HG03565 (cell line): ENCODE data around the gene CMTM4.
"Not testable (repeated sequence)": the region's sequence is repeated elsewhere in the genome, so short reads cannot be mapped to it uniquely, and the experiment has no call there.

ENCODE experiments used
- ATAC-seq: cut with Tn5 transposase; IDR thresholded peaks from one replicate; pipeline ENCODE4 v1.9.1; 2021; ENCODE audit warnings: mild to moderate bottlenecking, moderate library complexity; ENCODE audit not compliant: unreplicated experiment

Gene CMTM4

GRCh38 chr16:66649167-66649566 lies 47.4 kb downstream of the CMTM4 start:
- no peak for ATAC-seq

- no peak for ATAC-seq
These were observed 48.7 kb downstream of the CMTM4 start for GRCh38 chr16:66647866-66648265.

- ATAC-seq: no peak
These were observed 55.2 kb downstream of the CMTM4 start for GRCh38 chr16:66641387-66641786.

DNA sequence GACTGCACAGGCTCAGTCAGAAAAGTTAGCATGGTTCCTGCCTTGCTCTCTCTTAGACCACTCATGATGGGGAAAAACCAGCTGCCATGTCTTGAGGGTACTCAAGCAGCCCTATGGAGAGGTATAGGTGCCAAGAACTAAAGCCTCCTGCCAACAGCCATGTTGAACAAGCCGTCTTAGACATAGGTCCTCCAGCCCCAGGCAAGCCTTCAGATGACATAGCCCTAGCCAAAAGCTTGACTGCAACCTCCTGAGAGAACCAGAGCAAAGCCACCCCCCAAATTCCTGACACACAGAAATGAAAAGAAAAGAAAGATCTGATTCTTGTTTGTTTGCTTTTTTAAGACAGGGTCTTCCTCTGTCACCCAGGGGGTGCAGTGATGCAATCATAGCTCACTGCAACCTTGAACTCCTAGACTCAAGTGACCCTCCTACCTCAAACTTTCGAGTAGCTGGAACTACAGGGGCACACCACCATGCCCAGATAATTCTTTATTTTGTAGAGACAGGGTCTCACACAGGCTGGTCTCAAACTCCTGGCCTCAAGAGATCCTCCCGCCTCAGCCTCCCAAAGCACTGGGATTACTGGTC lies 55.7 kb downstream of the CMTM4 start:
- no peak for ATAC-seq

GRCh38 chr16:66639091-66639885 lies 57.3 kb downstream of the CMTM4 start:
- no peak for ATAC-seq

DNA sequence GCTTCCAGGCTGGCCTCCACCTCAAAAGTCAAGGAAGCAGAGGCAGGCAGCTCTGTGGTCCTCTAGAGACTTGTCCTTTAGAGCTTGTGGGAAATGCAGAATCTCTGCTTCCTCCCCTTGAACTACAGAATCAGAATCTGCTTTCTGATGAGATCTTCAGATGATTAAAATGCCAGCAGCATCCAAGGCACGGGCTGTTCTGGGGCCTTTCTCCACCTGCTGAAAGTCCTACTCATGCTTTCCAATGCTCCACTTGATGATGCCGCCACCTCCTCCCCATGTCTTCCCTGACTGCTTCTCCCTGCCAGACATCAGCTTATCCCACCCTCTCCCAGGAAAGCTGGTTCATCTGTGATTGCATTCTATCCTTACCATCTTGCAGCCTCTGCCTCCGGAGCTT lies 58.7 kb downstream of the CMTM4 start:
- no peak for ATAC-seq

- ATAC-seq: no peak
These were observed 60.3 kb downstream of the CMTM4 start for GRCh38 chr16:66636199-66636598.

- ATAC-seq: no peak
These were observed 61.1 kb downstream of the CMTM4 start for GRCh38 chr16:66635406-66635805.

- ATAC-seq: no peak
These were observed 61.9 kb downstream of the CMTM4 start for GRCh38 chr16:66634527-66635196.

DNA sequence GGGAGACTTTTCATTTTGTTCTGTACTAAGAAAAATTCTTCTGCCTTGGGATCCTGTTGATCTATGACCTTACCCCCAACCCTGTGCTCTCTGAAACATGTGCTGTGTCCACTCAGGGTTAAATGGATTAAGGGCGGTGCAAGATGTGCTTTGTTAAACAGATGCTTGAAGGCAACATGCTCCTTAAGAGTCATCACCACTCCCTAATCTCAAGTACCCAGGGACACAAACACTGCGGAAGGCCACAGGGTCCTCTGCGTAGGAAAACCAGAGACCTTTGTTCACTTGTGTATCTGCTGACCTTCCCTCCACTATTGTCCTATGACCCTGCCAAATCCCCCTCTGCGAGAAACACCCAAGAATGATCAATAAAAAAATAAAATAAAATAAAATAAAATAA lies 65.0 kb downstream of the CMTM4 start:
- not testable (repeated sequence) for ATAC-seq

GRCh38 chr16:66630561-66631260 lies 65.8 kb downstream of the CMTM4 start:
- not testable (repeated sequence) for ATAC-seq

GRCh38 chr16:66629856-66630255 lies 66.7 kb downstream of the CMTM4 start:
- no peak for ATAC-seq

- not testable (repeated sequence) for ATAC-seq
These were observed 68.7 kb downstream of the CMTM4 start for GRCh38 chr16:66627611-66628378.

DNA sequence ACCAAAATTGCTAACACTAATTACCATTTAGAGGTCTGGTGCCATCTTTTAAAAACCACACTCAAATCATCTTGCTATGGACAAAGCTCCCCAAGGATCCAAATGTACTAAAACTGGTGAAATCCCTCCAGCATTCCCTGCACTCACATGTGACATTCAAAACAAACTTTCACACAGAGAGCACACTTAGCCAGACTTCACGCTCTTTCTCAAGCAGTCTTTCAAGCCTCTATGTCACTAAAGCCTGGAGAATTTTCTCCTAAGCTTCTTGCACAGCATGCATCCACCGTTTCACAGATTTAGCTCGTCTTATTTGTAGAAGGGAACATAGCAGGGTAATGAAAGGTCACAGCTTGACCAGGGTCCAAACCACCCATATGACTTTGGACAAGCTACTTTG lies 72.8 kb downstream of the CMTM4 start:
- ATAC-seq: no peak

DNA sequence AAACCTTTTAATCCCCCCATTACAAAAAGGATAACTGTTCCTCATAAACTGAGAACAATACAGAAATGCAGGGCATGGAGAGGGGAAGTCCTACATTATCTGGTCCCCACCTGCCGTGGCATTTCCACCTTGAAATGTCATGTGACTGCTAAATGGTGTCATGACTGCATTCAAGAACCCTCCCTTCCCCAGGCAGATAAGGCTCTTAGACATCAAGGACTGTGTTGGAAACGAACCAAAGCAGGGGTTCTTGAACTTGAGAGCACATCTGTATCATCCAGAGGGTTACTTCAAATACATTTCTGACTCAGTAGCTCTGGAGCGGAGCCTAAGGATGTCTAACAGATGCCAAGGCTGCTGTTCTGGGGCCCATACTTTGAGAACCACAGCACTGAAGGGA lies 73.7 kb downstream of the CMTM4 start:
- no peak for ATAC-seq

DNA sequence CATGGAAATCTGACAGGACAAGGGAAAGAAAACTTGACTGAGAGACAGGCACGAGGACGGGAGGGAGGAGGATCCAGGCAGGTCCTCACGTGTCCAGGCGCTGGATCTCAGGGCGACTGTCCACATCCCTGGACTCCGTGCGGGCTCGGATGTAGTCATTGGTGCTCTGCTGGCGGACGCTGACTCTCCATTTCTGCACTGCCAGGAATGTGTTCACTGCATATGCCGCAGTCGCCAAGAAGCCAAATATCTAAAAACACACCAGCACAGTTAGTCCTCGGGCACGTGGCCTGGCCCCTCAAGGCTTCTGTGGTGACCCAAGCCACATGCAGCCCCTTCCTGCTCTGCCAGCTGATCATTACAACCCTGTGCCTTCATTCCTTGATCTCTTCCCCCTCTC lies 74.6 kb downstream of the CMTM4 start:
- ATAC-seq: no peak

DNA sequence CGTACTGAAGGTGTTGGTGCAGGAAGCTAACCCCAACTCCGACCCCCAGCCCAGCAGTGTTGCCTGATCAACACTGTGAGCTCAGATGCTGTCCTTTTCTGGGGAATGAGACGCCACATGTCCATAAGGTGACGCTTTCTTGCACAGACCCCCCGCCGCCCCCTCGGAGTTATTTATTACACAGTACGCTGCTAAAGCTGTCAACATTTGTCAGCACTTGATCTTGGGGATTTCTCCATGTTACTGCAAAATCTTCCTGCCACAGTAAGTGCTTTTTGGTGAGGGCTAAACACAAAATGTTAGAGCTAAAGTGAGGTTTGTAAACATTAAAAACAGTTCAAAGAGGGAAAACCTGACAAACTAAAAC lies 76.1 kb downstream of the CMTM4 start:
- ATAC-seq: no peak

GRCh38 chr16:66619534-66620428 lies 76.8 kb downstream of the CMTM4 start:
- ATAC-seq: no peak

DNA sequence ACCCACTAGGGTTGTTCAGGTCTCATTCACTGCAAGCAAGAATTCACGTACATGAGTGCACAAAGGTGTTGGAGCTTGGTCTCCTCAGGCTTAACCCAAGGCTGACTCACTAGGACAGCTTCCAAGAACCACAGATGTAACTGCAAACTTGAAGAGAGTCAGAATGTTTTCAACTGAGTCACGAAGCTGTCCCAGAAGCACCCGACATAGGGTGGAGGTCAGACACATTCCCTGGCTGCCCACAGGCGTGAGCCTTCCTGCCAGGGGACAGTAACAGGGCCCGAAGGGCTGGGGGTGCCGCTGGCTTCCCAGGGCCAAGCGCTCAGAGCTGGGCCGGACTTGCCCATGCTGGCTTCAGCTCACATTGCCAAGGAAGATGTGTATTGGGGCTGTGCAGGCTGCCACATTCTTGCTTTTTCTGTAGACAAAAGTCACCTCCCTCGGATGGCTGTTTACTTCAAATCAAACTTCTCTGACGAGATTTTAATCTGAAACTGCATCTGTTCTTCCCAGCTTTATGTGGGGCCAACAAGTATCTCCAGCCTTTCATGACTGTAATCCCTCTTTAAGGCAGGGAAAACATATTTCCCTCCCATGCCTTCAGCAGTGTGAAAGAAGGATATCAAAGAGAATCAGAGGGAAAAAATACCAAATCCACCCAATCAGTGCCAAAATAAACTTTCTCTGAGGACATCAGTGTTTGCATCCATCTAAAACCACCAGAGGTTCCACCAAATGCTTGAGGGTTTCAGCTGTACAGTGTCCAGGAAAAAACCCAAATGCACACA lies 77.8 kb downstream of the CMTM4 start:
- ATAC-seq: no peak
